ENCODE data around the gene KNG1.
"Not testable (repeated sequence)": the region's sequence is repeated elsewhere in the genome, so short reads cannot be mapped to it uniquely, and the experiment has no call there.

KNG1 gene

DNA sequence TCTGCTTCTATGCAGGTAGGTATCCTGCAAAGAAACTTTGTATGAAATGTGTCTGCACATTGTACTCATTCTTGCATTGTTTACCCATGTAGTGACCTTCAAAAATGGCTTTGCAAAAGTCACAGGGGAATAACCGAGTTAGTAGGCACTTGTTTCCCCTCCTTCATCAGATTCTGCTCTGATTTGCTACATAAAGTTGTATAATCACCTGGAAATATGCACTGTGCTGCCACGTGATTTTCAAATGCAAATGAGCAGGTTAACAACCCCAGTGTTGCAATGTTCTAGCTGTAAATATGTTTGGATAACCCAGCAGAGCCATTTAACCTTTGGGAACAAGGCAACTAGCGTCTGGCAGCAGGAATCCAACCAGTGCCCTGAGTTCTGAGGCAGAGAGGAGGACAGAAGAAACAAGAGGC is at the start of gene KNG1:
TSS of gene KNG1 (plus strand) at position 321 of the 419 bp plus-strand sequence. CDS start 184 bp downstream, outside the sequence.
- no peak for DNase-seq

- no peak for DNase-seq
These were observed 48.7 kb upstream of the KNG1 start for GRCh38 chr3:186668426-186668825.

DNA sequence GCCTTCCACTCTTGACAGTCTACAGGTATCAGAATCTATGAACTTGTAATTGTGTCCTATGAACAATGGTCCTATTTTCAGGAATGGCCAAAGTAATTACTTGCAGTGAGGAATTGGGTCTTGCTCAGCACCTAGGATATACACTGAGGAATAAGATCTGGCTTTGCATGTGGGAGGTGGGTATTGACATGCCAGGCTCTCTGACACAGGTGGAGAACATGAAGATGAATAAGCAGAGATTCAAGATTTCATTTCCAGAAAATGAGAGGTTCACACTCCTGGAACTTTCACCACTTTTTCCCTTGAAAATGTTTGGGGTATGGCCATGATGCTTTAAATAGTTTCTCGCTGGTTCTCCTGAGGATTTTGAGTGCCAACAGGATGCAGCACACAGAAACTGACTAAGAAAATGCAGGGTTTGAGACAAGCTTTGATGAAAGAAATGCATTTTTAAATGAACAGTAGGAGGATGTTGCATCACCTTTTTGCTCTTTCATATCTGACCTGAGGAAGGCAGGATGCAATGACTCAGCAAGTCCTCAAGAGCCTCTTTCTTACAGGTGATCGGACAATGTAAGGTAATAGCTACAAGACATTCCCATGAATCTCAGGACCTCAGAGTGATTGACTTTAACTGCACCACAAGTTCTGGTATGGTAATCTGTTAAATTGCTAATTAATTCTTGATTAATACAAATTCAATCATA is 47.6 kb upstream of the KNG1 start:
- DNase-seq = no peak

DNA sequence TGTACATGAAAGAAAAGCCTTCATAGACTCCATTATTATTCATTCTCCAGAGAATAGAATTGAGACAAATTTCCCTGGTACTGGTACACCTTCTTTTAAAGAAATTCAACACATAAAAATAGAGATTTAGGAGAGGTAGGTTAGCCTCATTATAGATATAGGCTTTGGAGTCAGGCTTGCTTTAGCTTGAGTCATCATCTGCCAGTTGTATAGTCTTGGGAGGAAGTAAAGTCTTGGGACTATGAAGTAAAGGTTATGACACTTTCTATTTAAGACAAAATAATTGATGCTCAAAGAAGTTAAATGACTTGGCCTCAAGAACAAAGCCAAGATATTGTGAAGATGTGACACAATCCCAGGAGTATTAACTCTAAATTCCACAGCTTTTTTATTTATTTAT is 47.0 kb upstream of the KNG1 start:
- DNase-seq = no peak

- no peak for DNase-seq
These were observed 46.1 kb upstream of the KNG1 start for GRCh38 chr3:186671051-186671450.

DNA sequence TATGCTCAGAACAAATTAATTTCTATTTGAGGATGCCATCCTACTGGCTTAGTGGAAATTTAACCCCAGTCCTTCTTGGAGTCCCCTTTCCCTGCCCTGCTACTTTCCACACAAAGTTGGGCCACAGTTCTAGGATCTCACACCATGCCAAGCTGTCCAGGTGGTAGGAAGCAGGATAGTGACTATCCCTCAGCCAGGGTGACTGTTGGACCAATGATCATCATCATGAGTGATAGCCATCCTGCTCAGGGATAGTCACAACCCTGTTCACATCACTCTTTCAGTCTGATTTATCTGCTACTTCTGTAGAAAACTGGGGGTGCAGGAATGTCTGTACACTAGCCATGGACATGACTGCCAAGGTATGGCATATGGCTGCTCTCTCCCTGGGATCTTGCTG is 38.6 kb upstream of the KNG1 start:
- DNase-seq = no peak

DNA sequence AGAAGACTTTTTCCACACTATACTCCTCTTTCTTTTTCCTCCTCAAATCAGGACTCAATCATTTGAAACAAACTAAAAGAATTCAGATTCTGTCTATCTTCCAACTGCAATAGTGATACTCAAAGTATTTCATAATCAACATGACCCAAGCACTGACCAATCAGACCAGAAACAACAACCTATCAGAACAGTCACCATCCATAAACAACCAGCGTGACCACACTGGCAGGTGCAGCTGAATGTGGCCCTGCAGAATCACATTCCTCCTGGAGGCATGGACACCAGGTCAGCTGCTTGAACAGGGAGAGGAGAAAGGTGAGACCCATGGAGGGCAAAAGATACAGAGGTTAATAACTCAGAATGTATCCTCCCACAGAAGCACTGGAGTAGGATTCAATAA is 38.0 kb upstream of the KNG1 start:
- no peak for DNase-seq

GRCh38 chr3:186680869-186681268 is 36.3 kb upstream of the KNG1 start:
- DNase-seq = no peak

DNA sequence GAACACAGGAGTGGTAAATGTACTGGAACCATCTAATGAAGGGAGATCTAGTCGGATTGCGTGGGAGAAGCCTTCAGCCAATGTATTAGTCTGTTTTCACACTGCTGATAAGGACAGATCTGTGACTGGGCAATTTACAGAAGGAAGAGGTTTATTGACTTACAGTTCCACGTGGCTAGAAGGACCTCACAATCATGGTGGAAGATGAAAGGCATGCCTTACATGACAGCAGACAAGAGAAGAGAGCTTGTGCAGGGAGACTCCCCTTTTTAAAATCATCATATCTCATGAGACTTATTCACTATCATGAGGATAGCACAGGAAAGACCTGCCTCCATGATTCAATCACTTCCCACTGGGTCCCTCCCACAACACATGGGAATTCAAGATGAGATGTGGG is 34.3 kb upstream of the KNG1 start:
- DNase-seq = no peak

GRCh38 chr3:186683979-186684378 is 33.2 kb upstream of the KNG1 start:
- no peak for DNase-seq

DNA sequence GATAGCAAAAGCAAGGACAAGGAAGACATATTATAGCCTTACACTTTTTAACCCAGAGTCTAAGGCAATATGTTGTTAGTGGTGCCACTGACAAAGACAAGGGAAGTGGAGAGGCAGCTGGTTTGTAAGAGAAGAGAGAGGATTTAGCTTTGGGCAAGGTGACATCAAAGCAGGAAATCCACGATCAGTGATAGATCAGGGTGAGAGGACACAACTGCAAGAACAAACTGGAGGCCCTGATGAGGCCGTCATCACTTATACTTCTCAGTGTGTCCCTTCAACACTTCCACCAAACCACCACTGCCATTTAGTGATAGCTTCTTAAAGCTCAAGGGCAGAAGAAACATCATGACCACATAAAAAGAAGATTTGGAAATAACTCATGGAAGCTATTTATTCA is 30.7 kb upstream of the KNG1 start:
- not testable (repeated sequence) for DNase-seq

- DNase-seq = no peak
These were observed 30.0 kb upstream of the KNG1 start for GRCh38 chr3:186687120-186687651.

GRCh38 chr3:186690304-186690703 is 26.9 kb upstream of the KNG1 start:
- DNase-seq = not testable (repeated sequence)

- no peak for DNase-seq
These were observed 25.5 kb upstream of the KNG1 start for GRCh38 chr3:186691676-186692075.

DNA sequence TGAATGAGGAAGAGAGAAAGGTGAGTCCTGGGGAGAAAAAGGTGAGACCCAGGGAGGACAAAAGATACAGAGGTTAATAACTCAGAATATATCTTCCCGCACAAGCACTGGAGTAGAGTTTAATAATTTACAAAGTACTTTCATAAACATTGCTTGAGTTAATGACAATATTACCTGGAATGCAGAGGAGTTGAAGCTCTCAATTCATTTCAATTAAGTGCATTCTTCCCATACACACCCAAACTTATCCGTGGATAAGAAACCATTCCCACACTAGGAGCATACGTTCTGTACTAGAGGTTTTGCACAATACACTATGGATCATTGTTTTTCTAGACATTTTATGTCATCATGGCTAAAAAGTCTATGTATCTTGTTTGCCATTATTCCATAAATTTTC is 23.3 kb upstream of the KNG1 start:
- no peak for DNase-seq

DNA sequence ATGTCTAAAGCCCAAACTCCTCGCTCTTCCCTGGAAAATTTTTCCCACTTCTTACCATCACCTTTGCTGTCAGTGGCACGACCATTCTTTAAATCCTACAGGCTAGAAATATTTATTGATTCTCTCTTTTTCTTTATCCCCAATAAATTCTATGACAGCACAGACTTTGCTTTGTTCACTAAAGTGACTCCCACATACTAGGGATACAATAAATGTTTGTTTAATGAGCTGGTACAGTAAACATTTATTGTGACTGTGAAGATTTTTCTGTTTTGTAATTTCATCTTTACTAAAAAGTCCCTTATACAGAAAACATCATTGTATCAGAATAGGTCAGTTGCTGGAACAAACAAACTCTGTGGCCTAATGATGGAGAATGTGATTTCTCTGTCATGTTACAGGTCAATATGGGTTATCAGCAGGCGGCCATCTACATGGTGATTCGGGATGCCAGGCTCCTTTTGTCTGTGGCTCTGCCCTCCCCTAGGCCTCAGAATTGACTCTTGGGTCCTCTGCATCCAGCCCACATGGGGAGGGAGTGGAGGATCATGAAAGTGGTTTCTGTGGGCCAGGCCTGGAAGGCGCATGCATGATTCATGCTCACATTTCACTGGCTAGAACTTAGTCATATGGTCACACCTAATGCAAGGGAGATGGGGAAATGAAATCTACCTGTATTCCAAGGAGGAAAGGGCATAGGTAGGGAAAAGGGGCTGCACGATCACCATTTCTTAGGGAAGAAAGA is 22.7 kb upstream of the KNG1 start:
- no peak for DNase-seq

GRCh38 chr3:186696522-186696921 is 20.6 kb upstream of the KNG1 start:
- DNase-seq = no peak

GRCh38 chr3:186697510-186697909 is 19.6 kb upstream of the KNG1 start:
- DNase-seq = no peak

GRCh38 chr3:186700267-186700666 is 16.9 kb upstream of the KNG1 start:
- DNase-seq = no peak

- not testable (repeated sequence) for DNase-seq
These were observed 14.7 kb upstream of the KNG1 start for GRCh38 chr3:186702451-186702850.

- DNase-seq = peak; percentile 31
These were observed 11.0 kb upstream of the KNG1 start for GRCh38 chr3:186705882-186706780.

DNA sequence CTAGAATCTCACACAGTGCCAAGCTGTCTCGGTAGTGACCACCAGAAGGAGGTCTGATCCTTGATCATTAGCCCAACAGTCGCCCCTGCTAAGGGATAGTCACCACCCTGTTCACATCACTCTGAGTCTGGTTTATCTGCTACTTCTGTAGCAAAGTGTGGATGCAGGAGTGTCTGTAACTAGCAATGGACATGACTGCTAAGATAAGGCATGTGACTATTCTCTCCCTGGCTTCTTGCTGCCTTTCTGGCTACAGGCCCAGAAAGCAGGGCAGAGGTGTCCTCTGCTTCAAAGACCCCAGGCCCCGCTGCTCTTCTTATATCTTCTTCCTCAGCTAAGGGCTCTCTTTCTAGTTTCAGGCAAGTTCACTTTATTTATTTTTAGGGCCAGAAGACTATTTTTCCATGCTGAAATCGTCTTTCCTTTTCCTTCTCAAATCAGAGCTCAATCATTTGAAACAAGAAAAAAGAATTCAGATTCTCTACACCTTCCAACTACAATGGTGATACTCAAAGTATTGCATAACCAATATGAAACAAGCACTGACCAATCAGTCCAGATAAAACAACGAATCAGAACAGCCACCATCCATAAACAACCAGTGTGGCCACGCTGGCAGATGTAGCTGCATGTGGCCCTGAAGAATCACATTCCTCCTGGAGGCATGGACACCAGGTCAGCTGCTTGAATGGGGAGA is 8.0 kb upstream of the KNG1 start:
- no peak for DNase-seq

- not testable (repeated sequence) for DNase-seq
These were observed 6.5 kb upstream of the KNG1 start for GRCh38 chr3:186710694-186711093.

All from activated naive CD4-positive, alpha-beta T cell treated with Interleukin-2 at 50 U/mL for 16 hours (primary cell).